Measurements from ENCODE around the gene SEMG2.

SEMG2 gene

DNA sequence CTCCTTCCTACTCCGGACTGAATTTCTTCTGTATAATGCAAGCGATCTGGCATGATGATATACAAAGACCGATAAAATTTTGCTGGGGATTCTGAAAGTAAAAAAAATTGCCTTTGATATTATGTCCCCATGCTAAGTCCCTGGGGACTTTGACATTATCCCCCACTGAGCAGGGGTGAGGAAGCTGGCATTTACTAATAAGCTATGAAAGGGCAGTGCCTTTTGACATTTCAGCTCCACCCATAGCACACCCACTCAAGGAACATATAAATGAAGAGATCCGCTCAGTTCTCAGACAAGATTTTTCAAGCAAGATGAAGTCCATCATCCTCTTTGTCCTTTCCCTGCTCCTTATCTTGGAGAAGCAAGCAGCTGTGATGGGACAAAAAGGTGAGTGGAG is at the start of gene SEMG2:
Gene SEMG2 (plus strand): TSS at position 298 of the 400 bp plus-strand sequence. CDS start 17 bp downstream, at position 315.
- no peak for DNase-seq (ENCODE audit: low spot score)

DNA sequence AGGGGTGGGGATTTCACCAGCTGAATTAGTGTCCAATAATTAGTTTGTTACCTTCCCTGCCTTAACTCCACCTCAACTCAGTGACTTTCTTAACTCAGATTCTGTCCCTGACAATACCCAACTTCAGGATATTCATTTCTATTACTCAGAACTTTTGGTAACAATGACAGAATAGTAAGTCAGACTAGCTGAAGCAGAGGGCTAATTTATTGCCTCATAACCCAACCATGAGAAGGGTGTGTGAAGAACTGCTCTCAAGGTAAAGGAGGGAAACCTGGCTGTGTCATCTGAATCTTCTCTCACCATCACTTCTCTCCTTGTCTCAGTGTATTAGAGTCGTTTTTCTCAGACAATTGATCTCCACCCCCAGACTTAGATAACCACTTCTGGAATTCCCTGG is 47.7 kb upstream of the SEMG2 start:
- no peak for DNase-seq (ENCODE audit: low spot score)

DNA sequence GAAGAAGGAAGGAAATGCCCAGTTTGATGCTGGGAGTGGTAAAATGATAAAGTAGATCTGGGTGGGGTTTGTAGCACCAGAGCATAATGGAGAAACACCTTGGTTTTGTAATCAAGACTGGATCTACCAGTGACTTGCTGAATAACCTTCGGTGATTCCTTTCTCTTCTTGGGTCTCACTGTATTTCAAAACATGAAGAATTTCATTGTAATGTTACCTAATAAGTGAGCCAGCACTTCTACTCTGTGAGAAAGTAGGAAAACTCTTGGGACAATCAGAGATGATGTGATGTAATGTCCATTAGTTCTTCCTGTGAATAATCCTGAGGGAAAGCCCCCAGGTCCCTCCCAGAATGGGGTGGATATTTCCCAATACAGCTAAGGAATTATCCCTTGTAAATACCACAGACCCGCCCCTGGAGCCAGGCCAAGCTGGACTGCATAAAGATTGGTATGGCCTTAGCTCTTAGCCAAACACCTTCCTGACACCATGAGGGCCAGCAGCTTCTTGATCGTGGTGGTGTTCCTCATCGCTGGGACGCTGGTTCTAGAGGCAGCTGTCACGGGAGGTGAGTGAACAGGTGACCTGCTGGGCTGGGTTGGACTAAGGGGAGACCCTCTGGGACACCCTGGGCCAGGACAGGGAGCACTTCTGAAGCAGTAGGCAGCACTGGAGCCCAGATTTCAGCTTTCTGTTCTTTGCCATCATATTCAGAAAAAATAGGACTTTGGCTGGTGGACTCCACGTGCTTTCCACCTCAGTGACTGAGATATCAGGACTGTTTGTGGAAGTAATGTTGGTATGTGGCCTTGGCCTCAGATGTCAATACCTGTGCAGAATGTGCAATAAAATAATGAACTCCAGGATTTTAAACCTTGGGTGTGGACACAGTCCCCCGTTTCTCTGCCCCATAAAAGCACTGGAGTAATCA is 46.5 kb upstream of the SEMG2 start, which contains the start of gene PI3:
Gene PI3 (plus strand): TSS at position 469 of the 931 bp plus-strand sequence. CDS start 21 bp downstream, at position 490.
- no peak for DNase-seq (ENCODE audit: low spot score)

DNA sequence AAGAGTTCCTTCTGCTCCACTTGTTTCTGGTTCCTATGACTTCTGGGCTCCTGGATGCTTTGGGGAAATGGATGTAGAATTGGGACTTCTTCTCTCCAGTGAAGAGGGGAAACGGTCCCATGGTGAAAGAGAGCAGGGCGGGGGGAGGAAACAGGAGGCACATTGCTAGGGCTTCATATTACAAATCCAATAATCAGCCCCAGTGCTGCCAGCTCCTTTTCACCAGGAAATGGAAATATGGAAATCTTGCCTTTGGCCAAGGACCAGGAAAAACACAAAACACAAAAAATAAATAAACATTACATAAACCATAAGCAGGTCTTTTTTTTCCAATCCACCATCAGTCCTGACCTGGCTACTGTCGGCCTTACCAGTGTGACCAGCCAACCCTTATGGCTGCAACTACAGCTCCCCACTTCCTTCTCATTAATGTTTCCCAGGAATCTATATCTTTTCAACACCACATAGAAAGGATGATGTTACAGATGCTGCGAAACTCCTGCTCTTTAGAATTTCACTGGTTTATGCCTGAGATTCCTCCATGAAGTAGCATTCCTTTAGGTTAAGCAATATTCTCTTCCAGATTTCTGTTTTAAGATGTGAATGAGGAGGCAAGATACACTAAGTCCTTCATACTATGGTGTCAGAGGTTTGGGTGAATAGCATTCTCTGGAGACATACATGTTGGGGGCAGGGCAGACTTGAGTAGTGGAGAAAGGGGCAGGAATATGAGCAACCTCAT is 44.5 kb upstream of the SEMG2 start:
- no peak for DNase-seq (ENCODE audit: low spot score)

DNA sequence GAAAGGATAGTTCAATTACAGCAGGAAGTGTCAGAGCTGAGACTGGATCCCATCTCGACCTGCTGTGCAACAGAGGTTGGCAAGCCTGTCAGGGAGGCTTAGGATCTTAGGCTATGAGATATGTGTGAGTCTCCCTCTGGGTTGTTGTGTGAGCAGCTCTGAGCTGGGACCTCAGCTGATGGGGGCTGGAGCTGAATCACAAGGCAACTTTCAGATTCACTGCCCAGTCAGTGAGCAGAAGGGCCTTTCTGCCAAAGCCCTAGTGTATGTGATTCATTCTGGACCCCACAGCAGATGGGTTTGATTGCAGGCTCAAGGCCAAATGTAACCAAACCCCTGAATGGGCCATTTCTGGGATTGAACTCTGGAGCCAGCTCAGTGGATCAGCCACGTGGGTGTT is 42.0 kb upstream of the SEMG2 start:
- no peak for DNase-seq (ENCODE audit: low spot score)

- peak; percentile 45 for DNase-seq (ENCODE audit: low spot score)
Measured at GRCh38 chr20:45181639-45182038, 39.5 kb upstream of the SEMG2 start.

DNA sequence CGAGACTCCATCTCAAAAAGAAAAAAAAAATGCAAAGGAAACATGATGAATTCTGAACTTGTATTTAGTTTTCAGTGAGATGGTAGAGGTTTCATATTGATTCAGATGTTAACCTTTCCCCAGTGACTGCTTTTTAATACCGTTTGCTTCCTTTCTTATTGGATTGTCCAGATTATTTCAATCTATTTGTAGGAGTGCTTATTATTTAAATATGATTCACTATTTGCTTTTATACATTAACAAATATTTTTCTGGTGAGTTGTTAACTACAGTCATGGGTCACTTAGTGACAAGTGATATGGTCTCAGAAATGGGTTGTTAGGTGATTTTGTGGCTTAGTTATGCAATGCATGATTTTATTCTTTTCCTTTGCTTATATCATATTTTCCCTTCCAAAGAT is 38.1 kb upstream of the SEMG2 start:
- DNase-seq (ENCODE audit: low spot score), result no peak

DNA sequence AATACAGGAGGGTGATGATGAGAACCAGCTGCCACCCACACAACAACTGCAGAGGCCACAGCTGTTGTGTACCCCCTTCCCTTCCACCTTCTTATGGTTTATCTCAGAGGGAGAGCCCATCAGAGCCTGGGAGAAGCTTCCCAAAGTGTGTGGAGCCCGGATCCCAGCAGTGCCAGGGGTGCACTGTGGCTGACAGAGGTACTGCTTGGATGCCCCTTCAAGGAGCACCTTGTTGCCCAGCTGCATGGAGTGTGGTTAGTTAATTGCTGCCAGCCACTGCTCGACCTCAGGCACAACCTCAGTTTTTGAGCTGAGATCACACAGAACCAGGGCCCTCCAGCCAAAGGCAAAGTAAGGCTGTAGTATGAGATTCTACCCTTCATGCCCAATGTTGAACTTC is 33.5 kb upstream of the SEMG2 start:
- DNase-seq (ENCODE audit: low spot score), result no peak

GRCh38 chr20:45189067-45189609 is 32.0 kb upstream of the SEMG2 start:
- DNase-seq (ENCODE audit: low spot score), result no peak

DNA sequence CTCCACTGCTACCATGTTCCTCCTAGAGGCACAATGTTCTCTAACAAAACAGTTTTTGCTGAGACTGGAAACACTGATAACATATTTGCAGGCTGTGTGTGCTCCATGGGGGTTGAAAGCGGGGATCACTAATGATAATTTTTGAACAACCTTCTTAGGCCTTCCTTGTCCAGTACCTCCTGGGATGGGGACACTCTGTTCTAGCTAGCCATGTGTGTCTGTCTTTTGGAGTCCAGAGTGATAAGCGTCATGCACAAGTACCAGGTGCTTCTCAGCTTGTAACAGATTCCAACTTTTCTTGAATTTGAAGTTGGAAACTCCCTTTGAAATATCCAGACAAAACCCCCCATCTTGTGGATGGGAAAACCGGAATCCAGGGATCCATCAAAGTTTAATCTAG is 31.3 kb upstream of the SEMG2 start:
- no peak for DNase-seq (ENCODE audit: low spot score)

GRCh38 chr20:45191926-45192325 is 29.2 kb upstream of the SEMG2 start:
- no peak for DNase-seq (ENCODE audit: low spot score)

DNA sequence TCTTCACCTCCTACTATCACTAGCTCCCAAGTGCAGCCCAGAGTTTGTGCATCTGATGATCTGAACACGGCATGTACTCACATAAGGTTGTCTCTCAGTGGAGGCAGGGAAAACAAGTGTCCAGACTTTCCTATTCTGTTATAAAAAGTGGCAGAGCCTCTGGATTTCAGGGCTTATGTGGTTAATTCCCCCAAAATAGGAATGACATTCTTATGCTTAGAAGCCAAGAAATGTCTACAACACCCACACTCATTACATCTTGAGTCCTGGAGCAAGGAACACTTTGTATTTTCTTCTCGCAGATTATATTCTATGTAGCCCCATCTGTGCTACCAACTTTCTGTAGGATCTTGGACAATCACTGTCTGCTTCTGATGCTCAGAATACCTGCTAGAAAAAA is 27.8 kb upstream of the SEMG2 start:
- no peak for DNase-seq (ENCODE audit: low spot score)

DNA sequence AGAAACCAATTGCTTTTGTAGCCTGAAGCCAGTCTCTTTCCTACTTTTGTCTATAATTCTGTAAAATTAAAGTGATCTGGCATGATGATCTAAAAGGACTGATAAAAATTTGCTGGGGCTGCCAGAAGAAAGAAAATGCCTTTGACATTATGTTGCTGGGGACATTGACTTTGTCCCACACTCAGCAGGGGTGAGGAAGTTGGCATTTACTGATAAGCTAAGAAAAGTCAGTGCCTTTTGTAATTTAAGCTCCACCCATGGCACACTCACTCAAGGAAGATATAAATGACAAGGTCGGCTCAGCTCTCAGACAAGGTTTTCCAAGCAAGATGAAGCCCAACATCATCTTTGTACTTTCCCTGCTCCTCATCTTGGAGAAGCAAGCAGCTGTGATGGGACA is 14.4 kb upstream of the SEMG2 start, which contains the start of gene SEMG1:
Gene SEMG1 (plus strand): TSS at position 309 of the 400 bp plus-strand sequence. CDS start 21 bp downstream, at position 330.
- no peak for DNase-seq (ENCODE audit: low spot score)

DNA sequence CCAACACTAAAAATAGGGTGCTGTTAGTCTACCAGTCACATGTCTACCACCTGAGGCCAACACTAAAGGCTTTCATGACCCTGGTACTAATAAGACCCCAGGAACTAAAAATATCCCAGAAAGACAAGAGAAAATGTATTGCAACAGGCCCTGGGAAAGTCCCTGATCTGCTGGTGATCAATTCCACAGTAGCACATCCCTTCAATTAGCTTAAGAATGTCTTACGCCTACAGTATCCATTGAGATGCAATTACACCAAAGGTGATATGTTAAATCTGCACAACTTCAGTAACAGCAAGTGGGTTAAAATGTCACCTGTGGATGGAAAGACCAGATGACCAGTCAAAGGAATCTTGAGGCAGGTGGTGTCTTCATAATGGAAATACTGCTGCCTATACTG is 11.2 kb upstream of the SEMG2 start:
- DNase-seq (ENCODE audit: low spot score), result no peak

DNA sequence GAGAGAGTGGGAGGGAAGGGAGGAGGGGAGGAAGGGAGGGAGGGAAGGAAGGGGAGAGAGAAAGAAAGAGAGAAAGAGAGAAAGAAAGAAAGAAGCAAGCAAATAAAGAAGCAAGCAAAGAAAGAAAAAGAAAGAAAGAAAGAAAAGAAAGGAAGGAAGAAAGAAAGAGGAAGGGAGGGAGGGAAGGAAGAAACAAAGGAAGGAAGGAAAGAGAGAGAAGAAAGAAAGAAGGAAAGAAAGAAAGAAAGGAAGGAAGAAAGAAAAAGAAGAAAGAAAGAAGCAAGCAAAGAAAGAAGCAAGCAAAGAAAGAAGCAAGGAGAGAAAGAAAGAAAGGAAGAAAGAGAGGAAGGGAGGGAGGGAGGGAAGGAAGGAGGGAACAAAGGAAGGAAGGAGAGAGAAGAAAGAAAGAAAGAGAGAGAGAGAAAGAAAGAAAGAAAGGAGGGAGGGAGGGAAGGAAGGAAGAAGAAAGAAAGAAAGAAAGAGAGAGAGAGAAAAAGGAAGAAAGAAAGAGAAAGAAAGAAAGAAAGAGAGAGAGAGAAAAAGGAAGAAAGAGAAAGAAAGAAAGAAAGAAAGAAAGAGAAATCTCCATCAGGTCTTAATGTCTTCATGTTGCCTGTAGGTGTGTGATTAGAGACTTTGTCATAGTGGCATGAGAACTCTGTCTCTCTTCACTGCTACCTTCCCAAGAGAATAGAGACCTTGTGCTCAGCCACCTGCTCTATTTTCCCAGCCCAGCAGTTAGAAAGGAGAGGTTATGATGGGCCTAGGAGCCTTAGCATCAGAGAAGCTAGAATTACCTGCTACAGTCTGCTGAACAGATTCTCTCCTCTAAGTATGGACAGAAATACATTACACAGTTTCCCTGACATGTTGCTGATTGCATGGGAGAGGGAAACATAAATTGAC is 9.4 kb upstream of the SEMG2 start:
- no peak for DNase-seq (ENCODE audit: low spot score)

DNA sequence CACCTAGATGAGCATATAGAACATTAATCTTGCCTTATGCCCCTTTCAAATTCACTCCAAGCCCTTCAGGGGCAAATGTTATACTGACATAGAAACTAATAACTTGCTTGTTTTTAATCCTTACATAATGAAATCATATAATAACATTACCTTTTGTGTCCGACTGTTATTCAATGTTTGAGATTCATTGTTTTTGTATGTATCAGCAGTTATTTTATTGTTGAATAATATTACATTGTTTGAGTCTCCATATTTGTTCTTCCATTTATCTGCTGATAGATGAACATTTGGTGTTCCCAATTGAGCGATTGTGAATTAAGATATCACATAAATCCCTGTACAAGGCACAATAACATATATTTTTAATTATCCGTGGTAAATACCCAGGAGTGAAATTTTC is 8.3 kb upstream of the SEMG2 start:
- no peak for DNase-seq (ENCODE audit: low spot score)

DNA sequence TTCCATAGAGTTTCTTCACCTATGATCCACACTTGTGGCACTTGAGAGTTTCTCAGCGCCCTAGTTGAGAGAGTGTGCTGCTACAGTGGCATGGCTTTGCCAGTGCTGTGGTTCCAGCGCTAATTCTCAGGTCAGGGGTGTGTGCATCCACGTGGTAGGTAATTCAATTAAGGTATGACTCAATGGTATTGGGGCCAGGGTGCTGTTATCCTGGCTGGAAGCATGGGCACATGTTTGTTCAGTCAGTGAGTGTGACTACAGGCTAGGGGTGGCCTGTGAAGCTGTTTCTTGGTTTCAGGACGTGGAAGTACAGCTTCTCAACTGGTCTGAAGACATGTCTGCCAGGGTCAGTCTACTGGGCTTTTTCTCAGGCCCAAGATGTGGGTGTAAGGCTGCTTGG is 3.0 kb upstream of the SEMG2 start:
- no peak for DNase-seq (ENCODE audit: low spot score)

GRCh38 chr20:45218636-45219035 is 2.5 kb upstream of the SEMG2 start:
- DNase-seq (ENCODE audit: low spot score), result no peak

- DNase-seq (ENCODE audit: low spot score), result no peak
Measured at GRCh38 chr20:45223136-45223535, 2.0 kb downstream of the SEMG2 start.

- DNase-seq (ENCODE audit: low spot score), result no peak
Measured at GRCh38 chr20:45226287-45226686, 5.1 kb downstream of the SEMG2 start.

DNA sequence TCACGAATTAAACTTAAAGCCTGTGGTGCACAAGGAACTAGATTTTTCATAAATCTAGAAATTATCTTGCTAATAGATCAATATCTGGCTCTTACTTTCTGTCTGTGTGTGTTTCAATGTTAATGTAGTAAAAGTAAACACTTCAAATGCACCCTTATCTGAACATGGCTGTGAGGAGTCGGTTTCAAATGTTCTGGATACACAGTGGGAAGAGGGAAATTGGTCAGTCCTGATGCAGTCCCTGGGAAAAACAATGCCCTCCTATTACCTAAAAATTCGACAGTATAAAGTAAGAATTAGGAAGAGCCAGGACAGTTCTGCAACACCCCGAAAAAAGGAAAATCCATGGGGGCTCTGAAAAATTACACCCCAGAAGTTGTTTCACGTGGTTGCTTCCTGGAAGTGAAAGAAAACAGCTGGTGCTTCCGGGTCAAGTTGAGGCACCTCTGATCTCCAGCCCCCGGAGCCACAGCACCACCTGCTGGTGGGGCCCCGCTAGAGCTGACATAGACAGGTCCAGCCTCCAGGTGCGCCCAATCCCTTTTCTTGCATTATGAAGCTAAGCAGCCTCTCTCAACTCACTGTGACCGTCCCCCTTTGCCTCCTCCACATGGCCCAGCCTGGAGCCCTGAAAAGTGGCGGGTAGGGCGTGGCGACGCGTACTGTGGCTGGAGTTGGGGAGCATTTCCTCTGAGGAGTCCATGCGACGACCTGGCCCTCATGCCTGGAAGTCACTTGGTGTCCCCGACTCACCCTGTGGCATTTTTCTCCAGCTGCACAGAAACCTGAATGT is 8.3 kb downstream of the SEMG2 start:
- DNase-seq (ENCODE audit: low spot score), result no peak
